Progenitor cell of endocrine pancreas (in vitro differentiated cells): ENCODE results near the gene DOP1A. TPM values are rescaled to one million over a fixed set of nuclear protein-coding genes. Genes with fewer than 3 reads are reported as not detected.
A peak's percentile ranks its signal among the peaks of the same experiment; 100 is the strongest.

Experiments
- DNase-seq: peaks from one replicate; pipeline ENCODE4 v3.0.0; 2021; ENCODE audit warnings: low spot score; ENCODE audit not compliant: unreplicated experiment
- H3K27ac Mint-ChIP-seq: 2 replicates; pipeline ENCODE4 v1.8.0; 2021; ENCODE audit warnings: mild to moderate bottlenecking, moderate library complexity, mixed read lengths
- H3K27me3 Mint-ChIP-seq: 2 replicates; pipeline ENCODE4 v1.8.0; 2021; ENCODE audit warnings: mixed read lengths
- H3K36me3 Mint-ChIP-seq: 2 replicates; pipeline ENCODE4 v1.8.0; 2022; ENCODE audit warnings: mixed read lengths; ENCODE audit not compliant: insufficient read depth
- H3K4me1 Mint-ChIP-seq: 2 replicates; pipeline ENCODE4 v1.8.0; 2021; ENCODE audit warnings: low read depth, mixed read lengths
- H3K4me3 Mint-ChIP-seq: 2 replicates; pipeline ENCODE4 v1.8.0; 2021; ENCODE audit warnings: low read depth, mild to moderate bottlenecking, moderate library complexity, mixed read lengths
- H3K9me3 Mint-ChIP-seq: 2 replicates; pipeline ENCODE4 v1.8.0; 2021; ENCODE audit warnings: low read depth, mixed read lengths
- total RNA-seq: library from RNA; stranded (reverse); gene quantifications from 2 replicates; pipeline ENCODE4 v1.2.1, GENCODE V29; 2021
- TF ChIP-seq, protein P1 (sequence below): fragments of 200-600 bp; sonication (generic); IDR thresholded peaks from one replicate; pipeline ENCODE4 v1.5.0; 2021; ENCODE audit warnings: antibody characterized with exemption, mild to moderate bottlenecking; ENCODE audit not compliant: unreplicated experiment

DOP1A gene
- total RNA-seq, 1 donor from 2014 or later = 47.1 TPM

DNA sequence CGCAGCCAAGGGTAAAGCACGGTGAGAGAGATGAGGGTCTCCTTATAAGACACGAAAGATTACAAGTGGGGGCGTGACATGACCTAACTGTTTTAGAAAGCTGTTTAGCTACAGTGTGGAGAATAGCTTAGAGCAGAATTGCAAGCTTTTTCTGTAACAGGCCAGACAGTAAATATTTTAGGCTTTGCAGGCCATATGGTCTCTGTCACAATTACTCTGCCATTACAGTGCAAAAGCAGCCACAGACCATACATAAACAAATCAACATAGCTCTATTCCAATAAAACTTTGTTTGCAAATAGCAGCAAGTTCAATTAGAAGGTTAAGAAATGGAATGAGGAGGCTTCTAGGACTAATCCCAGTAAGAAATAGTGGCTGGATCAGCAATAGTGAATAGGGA is 108.8 kb downstream of the DOP1A start:
- no peak for DNase-seq
- no peak overlapping the region for H3K27ac Mint-ChIP-seq
- H3K4me1 Mint-ChIP-seq = peaks cover 4% of the 10 kb centered on the region
- no peaks in the 10 kb centered on the region for H3K27me3 Mint-ChIP-seq
- H3K9me3 Mint-ChIP-seq = no peaks in the 10 kb centered on the region
- TF ChIP-seq, protein P1, sequence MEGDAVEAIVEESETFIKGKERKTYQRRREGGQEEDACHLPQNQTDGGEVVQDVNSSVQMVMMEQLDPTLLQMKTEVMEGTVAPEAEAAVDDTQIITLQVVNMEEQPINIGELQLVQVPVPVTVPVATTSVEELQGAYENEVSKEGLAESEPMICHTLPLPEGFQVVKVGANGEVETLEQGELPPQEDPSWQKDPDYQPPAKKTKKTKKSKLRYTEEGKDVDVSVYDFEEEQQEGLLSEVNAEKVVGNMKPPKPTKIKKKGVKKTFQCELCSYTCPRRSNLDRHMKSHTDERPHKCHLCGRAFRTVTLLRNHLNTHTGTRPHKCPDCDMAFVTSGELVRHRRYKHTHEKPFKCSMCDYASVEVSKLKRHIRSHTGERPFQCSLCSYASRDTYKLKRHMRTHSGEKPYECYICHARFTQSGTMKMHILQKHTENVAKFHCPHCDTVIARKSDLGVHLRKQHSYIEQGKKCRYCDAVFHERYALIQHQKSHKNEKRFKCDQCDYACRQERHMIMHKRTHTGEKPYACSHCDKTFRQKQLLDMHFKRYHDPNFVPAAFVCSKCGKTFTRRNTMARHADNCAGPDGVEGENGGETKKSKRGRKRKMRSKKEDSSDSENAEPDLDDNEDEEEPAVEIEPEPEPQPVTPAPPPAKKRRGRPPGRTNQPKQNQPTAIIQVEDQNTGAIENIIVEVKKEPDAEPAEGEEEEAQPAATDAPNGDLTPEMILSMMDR = no peak
- H3K36me3 Mint-ChIP-seq = peaks cover 40% of the 10 kb centered on the region
- H3K4me3 Mint-ChIP-seq = no peak overlapping the region

DNA sequence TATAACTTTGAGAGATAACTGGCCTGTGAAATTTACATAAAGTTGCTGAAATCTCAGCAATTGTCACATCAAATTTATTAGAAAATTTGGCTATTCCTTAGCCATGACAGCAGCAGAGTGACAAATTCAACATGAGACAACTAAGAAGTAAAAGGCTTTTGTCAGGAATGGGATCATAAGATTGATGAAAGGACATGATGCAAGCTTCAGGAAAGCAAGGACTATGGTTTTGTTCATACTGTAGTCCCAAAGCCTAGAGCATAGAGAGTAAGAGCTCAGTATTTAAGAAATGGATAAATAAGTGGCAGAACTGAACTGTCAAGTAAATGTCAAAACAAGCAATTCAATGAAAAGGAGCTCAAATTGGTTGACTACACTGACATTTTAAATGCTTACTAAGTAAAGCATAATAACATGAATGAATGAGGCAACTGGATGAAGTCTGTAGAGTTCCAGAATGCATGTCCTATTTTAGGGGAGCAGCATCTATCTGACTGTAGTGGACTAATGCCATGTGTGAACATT is 113.0 kb downstream of the DOP1A start:
- no peak overlapping the region for H3K27ac Mint-ChIP-seq
- TF ChIP-seq, protein P1 = no peak
- peaks cover 40% of the 10 kb centered on the region for H3K36me3 Mint-ChIP-seq
- no peak for DNase-seq
- H3K9me3 Mint-ChIP-seq = no peaks in the 10 kb centered on the region
- H3K27me3 Mint-ChIP-seq = no peaks in the 10 kb centered on the region
- no peak overlapping the region for H3K4me3 Mint-ChIP-seq
- H3K4me1 Mint-ChIP-seq = no peaks in the 10 kb centered on the region

DNA sequence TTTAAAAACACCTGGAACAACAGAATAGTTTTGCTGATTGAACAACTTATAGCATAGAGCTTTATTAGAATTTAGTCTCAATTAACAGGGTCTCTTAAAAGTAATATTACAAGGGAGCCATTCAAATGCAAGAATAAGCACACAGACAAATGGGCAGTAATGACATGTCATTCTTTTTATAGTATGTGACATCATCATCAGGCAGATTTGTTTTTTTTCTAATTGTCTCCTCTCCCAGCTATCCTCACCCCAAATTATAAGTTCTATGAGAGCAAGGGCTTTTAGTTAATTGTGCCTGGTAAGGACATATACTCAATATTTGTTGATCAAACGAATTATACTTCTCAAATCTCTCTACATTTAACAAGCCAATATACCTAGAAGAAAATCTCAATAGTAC is 114.6 kb downstream of the DOP1A start:
- H3K27ac Mint-ChIP-seq = no peak overlapping the region
- TF ChIP-seq, protein P1 = no peak
- no peaks in the 10 kb centered on the region for H3K27me3 Mint-ChIP-seq
- H3K4me3 Mint-ChIP-seq = no peak overlapping the region
- H3K4me1 Mint-ChIP-seq = no peaks in the 10 kb centered on the region
- H3K36me3 Mint-ChIP-seq = peaks cover 39% of the 10 kb centered on the region
- no peak for DNase-seq
- no peaks in the 10 kb centered on the region for H3K9me3 Mint-ChIP-seq

DNA sequence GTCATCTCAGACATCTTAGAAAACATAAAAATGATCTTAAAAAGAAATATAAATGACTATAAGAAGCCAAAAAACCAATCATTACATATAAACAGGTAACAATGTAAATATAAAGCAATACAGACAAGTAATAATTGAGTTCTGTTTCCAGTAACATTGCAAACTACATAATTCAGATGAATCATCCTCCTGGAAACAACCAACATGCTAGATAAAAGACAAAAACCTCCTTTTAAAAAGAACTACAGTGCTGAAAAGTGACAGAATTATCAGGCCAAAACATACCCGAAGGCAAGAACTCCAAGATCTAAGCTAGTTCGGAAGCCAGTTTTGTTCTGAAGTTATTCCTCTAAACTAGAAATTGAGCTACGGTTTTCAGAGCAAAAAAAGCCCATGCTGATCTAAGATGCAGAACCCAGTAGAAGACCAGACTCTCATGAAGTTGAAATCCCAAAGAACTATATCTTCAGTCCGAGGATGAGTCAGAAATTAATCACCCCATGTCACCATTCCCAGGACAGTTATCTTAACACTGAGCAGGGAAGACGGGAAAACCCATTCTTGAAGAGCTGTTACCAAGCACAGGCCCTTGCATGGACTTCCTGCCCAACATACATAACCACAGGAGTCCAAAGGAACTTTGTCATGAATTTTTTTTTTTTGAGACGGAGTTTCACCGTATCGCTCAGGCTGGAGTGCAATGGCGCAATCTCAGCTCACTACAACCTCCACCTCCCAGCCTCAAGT is 115.8 kb downstream of the DOP1A start:
- Mint-ChIP-seq H3K9me3 (no peaks in the 10 kb centered on the region), H3K36me3 (peaks cover 28% of the 10 kb centered on the region), H3K27ac (peak overlapping the region; percentile 68), H3K4me1 (no peaks in the 10 kb centered on the region), H3K4me3 (no peak overlapping the region), H3K27me3 (no peaks in the 10 kb centered on the region)
- TF ChIP-seq, protein P1 = no peak
- DNase-seq = no peak

DNA sequence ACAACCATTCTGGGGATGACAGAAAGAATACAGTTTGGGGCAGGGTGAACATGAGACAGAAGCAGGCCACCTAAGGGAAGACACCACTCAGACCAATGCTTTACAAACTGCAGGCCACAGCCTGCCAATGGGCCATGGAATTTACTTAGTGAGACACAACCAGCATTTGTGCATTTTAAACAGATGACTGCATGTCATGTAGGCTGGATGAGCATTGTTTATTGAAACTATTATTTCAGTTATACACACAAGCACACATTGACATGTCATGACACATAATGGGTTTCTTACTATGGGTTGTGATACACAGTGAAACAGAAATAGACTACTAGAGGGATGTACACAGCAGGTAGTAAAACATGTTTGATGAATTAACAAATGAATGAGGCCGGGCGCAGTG is 117.6 kb downstream of the DOP1A start:
- H3K4me3 Mint-ChIP-seq = no peak overlapping the region
- no peak for DNase-seq
- TF ChIP-seq, protein P1 = no peak
- H3K27ac Mint-ChIP-seq = no peak overlapping the region
- no peaks in the 10 kb centered on the region for H3K27me3 Mint-ChIP-seq
- peaks cover 25% of the 10 kb centered on the region for H3K36me3 Mint-ChIP-seq
- no peaks in the 10 kb centered on the region for H3K9me3 Mint-ChIP-seq
- no peaks in the 10 kb centered on the region for H3K4me1 Mint-ChIP-seq
